ENCODE results near the gene CGB8.
"Not testable (repeated sequence)": the region's sequence is repeated elsewhere in the genome, so short reads cannot be mapped to it uniquely, and the experiment has no call there.

DNA sequence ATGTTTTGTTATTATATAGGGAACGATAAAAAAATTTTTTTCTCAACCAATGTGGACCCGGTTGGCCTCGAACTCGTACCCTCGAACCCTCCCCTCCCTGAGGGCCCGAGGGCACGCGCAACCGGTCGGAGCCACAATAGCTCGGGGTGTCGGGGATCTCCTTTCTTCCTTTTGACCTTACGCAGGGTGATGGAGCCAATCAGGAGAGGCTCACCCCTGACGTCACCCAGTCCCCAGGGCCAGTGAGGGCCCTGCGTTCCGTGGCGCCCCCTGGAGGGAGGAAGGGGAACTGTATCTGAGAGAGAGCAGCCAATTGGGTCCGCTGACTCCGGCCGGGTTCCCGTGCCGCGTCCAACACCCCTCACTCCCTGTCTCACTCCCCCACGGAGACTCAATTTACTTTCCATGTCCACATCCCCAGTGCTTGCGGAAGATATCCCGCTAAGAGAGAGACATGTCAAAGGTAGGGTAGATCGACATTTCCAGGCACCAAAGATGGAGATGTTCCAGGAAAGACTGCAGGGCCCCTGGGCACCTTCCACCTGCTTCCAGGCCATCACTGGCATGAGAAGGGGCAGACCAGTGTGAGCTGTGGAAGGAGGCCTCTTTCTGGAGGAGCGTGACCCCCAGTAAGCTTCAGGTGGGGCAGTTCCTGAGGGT is 17.1 kb downstream of the CGB8 start, which contains the start of gene CGB2:
- peak in 5 of 11 experiments; percentile 9 to 38 (median 27) for TF ChIP-seq CTCF (IDR thresholded peaks at IDR 0.05 in 8 of 11, conservative IDR thresholded peaks at IDR 0.05 in 3 of 11)
- TF ChIP-seq POLR2A (IDR thresholded peaks at IDR 0.05), result not testable (repeated sequence)

Measured in spleen (tissue), 7 donors.